ENCODE data around the gene C9orf152. TPM values are rescaled to one million over a fixed set of nuclear protein-coding genes. Genes with fewer than 3 reads are reported as not detected.
A peak's percentile ranks its signal among the peaks of the same experiment; 100 is the strongest.

Gene C9orf152
- total RNA-seq, 1 experiment from 2014 or later: 3.3 TPM

DNA sequence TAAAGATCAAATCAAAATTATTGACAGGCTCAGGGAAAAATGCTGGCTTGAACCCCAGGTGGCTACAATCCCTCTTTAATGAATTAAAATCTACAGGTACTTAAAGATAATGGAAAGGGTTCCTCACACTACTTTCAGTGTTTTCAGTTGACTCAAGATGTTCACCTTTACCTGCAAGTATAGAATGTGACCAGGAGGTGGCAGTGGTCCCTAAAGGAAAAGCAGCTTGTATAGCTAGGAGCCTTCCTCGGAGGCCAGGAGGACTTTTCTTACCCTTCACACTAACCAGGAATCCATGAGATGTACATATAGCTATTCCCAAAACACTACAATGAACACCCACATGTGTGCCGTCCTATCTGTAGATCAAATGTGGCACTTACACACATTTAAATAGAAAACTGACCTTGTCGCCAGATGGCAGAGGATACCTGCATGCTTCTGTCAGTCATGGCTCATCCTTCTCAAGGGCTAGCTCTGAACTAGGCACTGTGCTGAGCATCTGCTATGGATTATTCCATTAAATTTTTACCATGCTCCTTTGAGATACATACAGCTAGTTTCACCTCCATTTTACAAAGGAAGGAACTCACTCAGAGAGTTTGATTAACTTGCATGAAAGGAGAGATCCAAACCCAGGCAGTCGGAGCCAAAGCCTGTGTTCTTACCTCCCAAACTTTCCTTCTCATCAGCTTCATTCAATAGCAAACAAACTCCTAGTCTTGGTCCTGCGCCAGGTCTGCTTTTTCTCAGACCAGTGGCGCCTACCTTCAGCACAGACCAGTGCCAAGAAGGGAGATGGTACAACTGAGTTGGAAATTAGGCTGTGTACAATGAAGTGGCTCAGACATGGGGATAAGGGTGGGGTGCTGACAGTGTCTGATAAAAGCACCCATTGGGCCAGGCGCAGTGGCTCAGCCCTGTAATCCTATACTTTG is 24.5 kb downstream of the C9orf152 start:
- peak; percentile 94 for DNase-seq (ENCODE audit: low spot score)

DNA sequence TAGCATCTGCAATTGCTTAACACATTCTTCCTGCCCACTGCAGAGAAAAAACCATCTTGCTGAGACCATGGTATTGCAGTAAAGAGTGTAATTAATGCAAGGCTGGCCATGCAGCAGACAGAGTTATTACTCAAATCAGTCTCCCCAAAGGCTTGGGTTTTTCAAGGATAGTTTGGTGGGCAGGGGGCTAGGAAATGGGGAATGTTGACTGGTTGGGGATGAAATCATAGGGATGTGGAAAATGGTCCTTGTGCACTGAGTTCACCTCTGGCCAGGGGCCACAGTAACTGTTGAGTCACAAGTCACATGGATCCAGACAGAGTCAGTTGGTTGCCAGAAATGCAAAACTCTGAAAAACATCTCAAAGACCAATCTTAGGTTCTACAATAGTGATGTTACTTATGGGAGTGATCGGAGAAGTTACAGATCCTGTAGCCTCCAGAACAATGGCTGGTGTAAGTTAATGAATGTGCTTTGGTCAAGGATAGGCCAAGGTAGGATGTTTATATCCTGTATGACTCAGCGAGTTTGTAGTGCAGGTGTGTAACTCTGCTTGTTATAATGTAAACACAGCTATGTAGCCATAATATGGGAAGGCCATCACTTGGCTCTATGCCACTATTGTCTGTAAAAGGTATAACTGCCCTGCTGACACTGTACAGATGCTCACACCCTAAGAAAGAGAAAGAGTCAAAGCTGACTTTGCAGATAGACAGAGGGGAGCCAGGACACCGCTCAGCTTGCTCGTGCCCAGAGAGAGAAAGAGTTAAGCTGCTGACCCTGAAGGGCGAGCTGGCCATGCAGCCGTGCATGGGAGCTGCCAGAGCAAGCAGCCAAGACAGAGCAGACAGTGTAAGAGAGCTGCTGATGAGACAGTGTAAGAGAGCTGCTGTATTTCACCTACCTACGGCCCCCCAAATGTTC is 27.2 kb downstream of the C9orf152 start:
- DNase-seq (ENCODE audit: low spot score): peak; percentile 40

DNA sequence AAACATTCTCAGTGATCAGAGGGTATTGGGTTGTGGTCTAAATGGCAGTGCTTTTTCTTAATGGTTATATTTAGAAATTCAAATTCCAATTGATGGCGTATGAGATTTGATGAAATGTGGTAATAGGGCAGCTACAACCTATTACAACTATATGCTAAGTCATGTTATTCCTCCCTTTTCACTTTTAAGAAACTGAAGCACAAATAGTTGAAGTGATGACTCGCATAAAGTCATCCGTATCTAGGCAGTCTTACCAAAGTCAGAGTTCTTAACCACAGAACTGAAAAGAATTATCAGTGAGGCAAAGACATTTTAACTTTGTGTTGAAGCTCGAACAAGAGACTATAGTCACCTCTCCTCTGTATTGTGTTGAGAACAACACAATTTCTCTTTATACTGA is 28.2 kb downstream of the C9orf152 start:
- no peak for DNase-seq (ENCODE audit: low spot score)

DNA sequence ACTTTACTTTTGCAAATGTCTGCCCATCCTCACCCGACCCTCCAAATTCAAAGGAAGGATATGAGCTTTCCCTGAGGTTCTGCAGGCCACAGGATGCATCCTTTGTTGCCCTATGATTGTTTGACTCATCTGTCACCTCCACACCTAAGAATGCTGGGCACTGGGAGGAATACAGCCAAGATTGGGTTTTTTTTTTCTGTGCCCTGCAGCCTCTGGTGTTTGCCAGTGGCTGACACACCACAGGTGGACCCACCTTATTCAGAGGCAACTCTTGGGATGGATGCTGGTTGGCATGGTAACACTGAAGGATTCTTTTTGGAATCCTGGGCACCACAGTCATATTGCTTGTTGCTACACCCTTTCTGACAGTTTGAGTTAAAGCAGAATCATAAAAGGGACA is 29.7 kb downstream of the C9orf152 start:
- DNase-seq (ENCODE audit: low spot score): no peak

DNA sequence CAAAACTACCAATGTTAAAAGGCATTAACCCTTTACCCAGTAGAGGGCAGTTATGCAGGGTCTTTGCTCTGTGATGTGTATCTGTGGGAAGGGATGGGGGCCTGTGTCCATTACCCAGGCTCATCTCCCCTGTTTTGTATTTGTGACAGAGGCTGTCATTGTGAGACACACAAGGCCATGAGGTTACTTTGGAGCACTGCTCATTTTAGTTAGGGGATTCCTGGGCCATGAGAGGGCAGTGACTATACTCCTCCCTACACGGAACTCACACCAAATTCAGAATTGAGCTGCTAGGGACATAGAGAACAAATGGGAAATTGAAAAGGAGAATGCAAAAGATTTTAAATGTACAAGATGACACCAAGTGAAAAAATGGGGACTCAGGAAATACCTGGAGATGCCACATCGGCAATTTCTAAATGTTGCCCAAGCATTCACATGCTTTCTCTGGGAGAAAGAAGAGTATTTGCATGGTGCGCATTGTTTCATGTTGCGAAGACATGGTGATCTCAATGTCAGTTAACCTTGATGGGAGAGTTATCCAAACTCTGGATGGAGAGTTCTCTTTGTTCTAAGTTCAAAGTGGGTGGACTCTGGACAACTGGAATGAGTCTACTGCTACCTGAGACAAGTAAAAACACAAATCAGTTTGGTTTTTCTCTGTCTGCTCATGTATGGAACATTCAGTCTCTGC is 32.5 kb downstream of the C9orf152 start:
- no peak for DNase-seq (ENCODE audit: low spot score)

DNA sequence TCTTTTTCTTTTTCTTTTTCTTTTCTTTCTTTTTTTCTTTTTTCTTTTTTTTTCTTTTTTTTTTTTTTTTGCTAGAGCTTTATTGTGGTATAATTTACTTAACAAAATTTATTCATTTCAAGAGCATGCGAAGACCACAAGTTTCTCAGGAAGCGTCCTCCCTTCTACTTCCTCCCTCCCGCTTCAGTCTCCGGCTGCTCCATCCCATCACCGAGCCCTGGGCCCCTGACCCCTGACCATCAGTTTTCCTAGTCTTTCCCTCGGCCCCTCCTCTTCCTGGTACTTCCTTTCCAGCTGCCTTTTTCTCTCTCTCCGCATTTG is 34.7 kb downstream of the C9orf152 start:
- no peak for DNase-seq (ENCODE audit: low spot score)

DNA sequence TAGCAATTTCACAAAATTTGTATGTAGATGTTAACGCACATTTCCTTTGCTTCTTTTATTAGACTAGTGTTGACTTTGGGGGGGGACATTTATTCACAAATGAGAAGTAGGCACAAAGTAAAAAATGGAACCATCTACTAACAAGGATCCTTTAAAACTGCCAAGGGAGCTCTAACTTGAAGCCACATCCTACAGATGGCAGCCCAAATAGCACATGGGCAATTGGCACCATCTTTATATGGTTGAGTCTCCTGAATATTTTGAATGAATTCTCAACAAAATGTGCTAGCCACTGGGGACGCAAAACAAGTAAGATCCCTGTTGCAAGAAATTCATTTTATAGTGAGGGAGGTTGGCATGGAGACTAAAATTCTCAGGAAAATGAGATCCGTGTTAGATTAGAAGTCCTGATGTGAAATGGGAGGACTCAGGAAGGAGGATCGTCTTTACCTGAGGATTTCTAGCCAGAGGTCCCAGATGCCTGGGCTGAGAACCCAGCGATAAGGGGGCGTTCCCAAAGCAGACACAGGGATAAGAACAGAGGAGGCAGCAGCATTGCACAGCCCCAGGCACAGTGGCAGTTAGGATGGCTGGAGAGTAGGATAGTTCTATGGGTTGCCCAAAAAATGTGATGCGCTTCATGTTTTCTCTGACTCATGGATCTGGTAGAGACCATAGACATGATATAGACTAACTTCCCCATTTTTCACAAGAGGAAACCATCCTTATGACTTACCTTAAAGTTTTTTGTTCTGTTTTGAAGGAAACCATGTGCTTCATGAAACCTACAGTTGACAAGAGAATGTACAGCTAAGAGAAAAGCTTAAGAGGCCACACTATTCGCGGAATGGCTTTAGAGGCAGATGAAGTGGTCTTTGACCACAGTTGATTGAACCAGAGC is 37.4 kb downstream of the C9orf152 start:
- DNase-seq (ENCODE audit: low spot score): no peak

DNA sequence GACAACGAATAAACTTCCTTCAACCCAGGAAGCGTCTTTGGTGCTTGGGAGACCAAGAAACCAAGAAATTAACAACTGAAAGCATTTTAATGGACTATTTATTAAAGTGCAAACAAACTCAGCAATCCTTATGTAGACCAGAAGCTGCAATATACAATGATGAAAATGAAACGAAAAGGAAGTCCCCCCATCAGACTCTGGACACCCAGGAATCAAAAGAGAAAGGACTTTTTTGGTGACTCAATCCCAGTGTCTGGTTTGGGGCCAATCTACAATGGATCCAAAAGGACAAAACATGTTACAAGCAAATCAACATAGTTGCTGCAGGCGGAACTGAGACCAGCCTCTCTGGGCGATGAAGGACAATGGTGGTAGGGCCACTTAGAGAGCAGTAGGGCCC is 39.5 kb downstream of the C9orf152 start:
- DNase-seq (ENCODE audit: low spot score): no peak

DNA sequence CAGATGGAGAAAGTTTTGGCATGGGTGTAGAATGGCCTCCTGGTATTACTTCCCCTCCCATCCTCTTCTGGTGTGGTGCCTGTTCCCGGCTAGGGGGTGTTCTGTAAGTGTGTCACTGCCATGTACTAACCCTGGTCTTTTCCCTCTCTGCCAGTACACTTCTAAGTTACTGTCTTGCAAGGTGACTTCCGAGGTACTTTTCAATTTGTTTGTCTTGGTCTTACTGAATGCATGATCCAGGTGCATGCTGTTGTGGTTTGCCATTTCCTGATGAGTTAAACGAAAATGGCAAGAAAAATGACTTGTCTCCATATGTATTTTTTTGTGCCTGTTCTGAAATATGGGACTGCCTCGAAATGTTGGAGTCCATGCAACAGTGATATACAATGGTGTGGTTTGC is 46.0 kb downstream of the C9orf152 start:
- DNase-seq (ENCODE audit: low spot score): no peak

DNA sequence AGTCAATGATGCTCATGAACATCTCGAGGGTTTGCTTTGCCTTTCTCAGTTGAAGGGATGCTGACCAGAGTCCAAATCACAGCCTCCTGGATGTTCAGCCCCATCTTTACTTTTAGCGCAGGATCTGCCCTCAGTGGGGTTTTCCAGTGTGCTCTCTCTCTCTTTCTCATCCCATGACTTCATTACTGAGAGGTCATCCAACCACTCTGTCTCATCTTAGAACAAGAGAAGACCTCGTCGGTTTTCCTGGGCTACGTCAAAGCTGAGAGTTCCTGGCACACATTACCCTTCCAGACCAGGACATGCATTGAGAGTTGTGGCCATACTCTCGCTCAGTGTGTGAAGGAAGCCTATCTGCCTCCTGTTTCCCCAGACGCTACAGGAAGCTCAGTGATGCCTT is 47.3 kb downstream of the C9orf152 start:
- DNase-seq (ENCODE audit: low spot score): no peak

DNA sequence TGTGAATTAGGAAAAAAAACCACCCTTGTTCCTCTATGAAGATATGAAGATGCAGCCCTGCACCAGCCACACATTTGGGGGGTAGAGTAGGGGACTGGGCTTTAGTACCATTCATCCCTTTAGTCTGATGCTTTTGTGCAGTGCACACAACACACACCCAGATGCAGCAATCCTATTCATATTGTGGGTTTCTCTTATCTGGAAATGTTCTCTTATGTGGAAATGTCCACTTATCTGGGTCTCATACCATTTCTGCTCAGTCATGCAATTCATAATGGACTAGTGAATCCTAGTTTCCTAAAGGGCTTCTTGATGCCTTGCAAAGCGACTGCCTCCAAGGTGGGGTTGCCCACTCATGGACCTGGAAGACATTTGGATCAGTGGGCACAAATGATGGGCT is 47.8 kb downstream of the C9orf152 start:
- DNase-seq (ENCODE audit: low spot score): no peak

DNA sequence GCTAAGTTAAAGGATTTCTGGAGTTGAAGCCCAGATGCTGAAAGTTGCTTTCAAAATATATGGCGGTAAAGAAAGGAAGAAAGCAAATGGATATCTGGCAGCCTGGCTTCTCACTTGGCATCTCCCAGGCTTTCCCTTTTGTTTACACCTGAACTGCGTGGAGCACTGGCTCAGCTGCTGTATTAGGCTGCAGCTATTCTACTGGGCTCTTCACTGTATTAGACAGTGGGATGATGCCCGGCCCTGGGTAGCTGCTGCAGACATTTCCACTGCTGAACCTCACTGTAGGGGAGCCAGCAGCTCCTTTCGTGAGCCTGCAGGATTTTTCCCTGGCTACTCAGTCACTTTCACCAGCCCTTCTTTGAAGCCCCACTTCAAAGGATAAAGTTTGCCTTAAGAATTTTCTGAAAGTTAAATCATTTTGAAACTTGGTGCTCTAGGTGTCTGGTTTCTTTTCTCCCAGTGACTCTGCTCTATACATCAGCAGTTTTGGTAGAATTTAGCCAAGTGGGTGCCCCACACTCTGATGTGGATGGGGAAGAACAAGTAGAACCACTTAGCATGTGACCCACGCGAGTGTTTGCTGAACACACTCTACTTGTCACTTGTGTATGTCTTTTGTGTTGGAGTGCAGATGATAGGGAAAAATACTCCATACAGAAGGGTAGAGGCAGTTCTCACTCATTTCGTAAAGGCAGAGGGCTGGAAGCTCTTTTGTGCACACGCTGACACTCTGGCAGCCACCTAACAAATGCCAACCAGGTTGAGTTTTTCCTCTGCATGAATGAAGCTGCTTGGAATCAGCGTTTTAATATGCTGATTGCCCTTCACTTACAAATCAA is 49.9 kb downstream of the C9orf152 start:
- no peak for DNase-seq (ENCODE audit: low spot score)

DNA sequence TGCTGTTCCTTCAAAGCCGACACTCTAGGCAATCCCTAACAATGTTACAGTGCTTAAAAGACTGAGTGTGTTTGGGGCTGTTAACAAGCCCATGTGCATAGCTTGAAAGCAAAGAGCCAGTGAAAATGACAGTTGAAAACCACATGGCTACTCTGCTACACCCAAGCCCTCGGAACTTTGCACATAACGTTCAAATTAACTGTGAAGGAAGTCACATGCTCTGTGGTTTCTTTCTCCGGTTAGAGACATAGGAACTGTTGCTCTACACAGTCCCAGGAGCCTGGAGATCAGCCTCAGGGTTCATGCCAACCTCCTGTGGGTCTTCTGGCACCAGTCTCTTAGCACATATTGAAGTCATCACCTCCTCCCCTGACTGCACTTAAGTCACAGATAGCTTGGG is 51.1 kb downstream of the C9orf152 start:
- DNase-seq (ENCODE audit: low spot score): no peak

DNA sequence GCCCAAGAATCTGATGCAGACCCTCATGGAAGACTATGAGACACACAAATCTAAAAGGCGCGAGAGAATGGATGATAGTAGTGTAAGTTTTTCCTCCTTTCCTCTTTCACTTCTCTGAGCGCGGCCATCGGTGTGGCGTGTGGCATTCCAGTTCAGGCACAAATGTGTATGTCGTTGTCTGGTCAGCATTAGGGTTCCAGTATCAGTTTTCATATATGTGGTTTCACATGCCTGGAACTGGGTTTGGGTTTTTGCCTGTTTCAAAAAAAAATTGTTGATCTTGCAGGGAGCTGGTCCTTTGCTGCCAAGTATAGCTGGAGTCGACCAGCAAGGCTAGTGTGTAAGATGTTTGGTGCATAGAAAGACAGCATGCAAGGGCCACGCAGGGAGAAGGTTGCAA is 51.5 kb downstream of the C9orf152 start:
- DNase-seq (ENCODE audit: low spot score): no peak

DNA sequence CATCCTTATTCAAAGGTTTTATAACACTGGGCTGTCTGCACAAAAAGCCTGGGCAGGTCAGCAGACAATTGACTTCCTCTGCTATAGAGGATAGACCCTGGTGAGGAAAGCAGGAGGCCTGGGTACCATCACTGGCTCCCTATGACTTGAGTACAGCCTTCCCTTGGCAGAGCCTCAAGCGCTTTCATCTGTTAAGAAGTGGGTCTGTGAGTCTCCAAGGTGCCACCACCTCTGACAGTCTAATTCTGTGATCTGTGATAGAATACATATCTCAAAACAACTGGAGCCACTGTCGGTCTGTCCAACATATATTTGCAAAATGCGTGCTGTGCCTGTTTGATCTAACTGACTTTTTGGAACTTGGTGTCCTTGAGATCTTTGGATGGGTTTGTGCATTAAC is 52.2 kb downstream of the C9orf152 start:
- no peak for DNase-seq (ENCODE audit: low spot score)

DNA sequence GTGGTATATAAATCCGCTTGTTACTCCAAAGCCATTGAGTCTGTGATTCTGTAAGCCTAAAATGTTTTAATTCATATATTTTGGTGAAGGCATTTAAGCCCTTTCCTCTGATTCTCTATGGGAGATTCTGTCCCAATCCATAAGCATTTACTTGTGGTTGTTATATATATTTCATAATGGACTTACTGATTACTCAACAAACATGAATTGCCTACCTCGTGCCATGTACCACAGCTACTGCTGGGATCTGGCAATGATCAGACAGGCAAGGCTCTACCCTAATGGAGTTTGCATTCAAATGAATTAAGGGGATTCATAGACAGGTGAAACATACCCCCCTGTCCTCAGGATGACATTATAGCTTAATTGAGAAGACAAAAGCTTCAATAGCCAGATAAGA is 54.5 kb downstream of the C9orf152 start:
- no peak for DNase-seq (ENCODE audit: low spot score)

DNA sequence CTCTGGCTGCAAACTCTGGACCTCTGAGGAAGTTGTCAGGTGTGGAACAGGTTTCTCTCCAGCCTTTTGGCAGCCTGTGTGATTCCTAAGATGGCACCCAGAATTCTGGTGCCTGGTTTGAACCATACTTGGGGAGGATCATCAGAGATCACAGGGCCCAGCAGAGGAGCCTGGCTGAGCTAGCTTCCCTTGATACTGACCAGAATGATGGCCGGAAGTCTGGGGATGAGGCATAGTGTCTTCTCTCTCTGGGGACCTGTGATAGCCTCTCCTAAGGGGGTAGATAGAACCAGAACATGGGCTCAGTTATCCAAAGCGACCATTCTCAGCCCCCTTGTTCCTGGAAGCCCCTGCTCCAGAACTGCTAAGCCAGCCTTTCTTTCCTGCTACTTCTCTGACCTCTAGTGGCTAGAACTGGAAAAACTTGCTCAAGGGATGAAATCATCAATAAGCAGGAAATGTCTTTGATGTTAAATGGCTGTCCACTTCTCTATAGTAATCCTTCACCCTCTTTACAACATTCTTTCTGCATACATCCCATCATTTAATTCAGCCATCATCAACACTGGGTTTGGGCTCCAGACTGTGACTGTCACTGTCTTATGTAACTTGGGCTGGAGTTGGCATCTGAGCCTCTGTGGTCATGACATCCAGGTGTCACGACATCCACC is 55.1 kb downstream of the C9orf152 start:
- peak; percentile 69 for DNase-seq (ENCODE audit: low spot score)

Measured in HT-29 (cell line).